ENCODE data around the gene MTMR11.
A peak's percentile ranks its signal among the peaks of the same experiment; 100 is the strongest.
"Not testable (repeated sequence)": the region's sequence is repeated elsewhere in the genome, so short reads cannot be mapped to it uniquely, and the experiment has no call there.

The MTMR11 gene

GRCh38 chr1:149936170-149936991 is at the start of gene MTMR11:
MTMR11 (minus strand) TSS chr1:149936879; CDS start chr1:149936647, 232 bp downstream.
- DNase-seq (ENCODE audit: low spot score): peak; percentile 82

- no peak for DNase-seq (ENCODE audit: low spot score)
These were observed 43.4 kb upstream of the MTMR11 start for GRCh38 chr1:149979972-149980540.

- DNase-seq (ENCODE audit: low spot score): no peak
These were observed 42.7 kb upstream of the MTMR11 start for GRCh38 chr1:149979245-149979971.

- no peak for DNase-seq (ENCODE audit: low spot score)
These were observed 41.9 kb upstream of the MTMR11 start for GRCh38 chr1:149978547-149979023.

GRCh38 chr1:149977345-149977744 is 40.7 kb upstream of the MTMR11 start:
- no peak for DNase-seq (ENCODE audit: low spot score)

GRCh38 chr1:149972547-149972946 is 35.9 kb upstream of the MTMR11 start:
- no peak for DNase-seq (ENCODE audit: low spot score)

- DNase-seq (ENCODE audit: low spot score): no peak
These were observed 31.0 kb upstream of the MTMR11 start for GRCh38 chr1:149967646-149968045.

- DNase-seq (ENCODE audit: low spot score): no peak
These were observed 30.4 kb upstream of the MTMR11 start for GRCh38 chr1:149967041-149967440.

GRCh38 chr1:149966405-149966804 is 29.7 kb upstream of the MTMR11 start:
- DNase-seq (ENCODE audit: low spot score): no peak

GRCh38 chr1:149965440-149965839 is 28.8 kb upstream of the MTMR11 start:
- no peak for DNase-seq (ENCODE audit: low spot score)

GRCh38 chr1:149963358-149963757 is 26.7 kb upstream of the MTMR11 start:
- DNase-seq (ENCODE audit: low spot score): peak; percentile 63

- no peak for DNase-seq (ENCODE audit: low spot score)
These were observed 26.1 kb upstream of the MTMR11 start for GRCh38 chr1:149962736-149963135.

GRCh38 chr1:149962039-149962647 is 25.5 kb upstream of the MTMR11 start:
- peak; percentile 59 for DNase-seq (ENCODE audit: low spot score)

GRCh38 chr1:149957548-149957947 is 20.9 kb upstream of the MTMR11 start:
- DNase-seq (ENCODE audit: low spot score): not testable (repeated sequence)

GRCh38 chr1:149949911-149950310 is 13.2 kb upstream of the MTMR11 start:
- DNase-seq (ENCODE audit: low spot score): no peak

GRCh38 chr1:149945206-149945605 is 8.5 kb upstream of the MTMR11 start:
- peak; percentile 91 for DNase-seq (ENCODE audit: low spot score)

- DNase-seq (ENCODE audit: low spot score): no peak
These were observed 6.2 kb upstream of the MTMR11 start for GRCh38 chr1:149942885-149943284.

- no peak for DNase-seq (ENCODE audit: low spot score)
These were observed 5.5 kb upstream of the MTMR11 start for GRCh38 chr1:149942207-149942606.

- DNase-seq (ENCODE audit: low spot score): no peak
These were observed 3.7 kb upstream of the MTMR11 start for GRCh38 chr1:149940427-149940826.

GRCh38 chr1:149938668-149939003 is 2.0 kb upstream of the MTMR11 start:
- not testable (repeated sequence) for DNase-seq (ENCODE audit: low spot score)

- DNase-seq (ENCODE audit: low spot score): no peak
These were observed 1.1 kb upstream of the MTMR11 start for GRCh38 chr1:149937759-149938158.

GRCh38 chr1:149936992-149937705 is 470 bp upstream of the MTMR11 start:
- DNase-seq (ENCODE audit: low spot score): peak; percentile 83
